Panc1 (cell line): ENCODE data around the gene NEAT1. TPM values are rescaled to one million over a fixed set of nuclear protein-coding genes. Genes with fewer than 3 reads are reported as not detected.
A peak's percentile ranks its signal among the peaks of the same experiment; 100 is the strongest.

Experiments used
- ATAC-seq: fragments of 200-7000 bp; cut with Tn5 transposase; 2 replicates; pipeline ENCODE4 v1.9.1; 2020; ENCODE audit warnings: mild to moderate bottlenecking, moderate library complexity
- BruUV-seq: library from RNA; stranded (reverse); fragments of 400-500 nt; replicated peaks from 2 replicates; lab custom pipeline; 2021; lab: Mats Ljungman, UMichigan
- CTCF ChIA-PET: fragments of 300-600 bp; sonication (Branson Sonifier 250); formaldehyde crosslinking; loops from one replicate; lab custom pipeline; 2022; ENCODE audit warnings: antibody characterized with exemption; lab: Charles Lee
- POLR2A ChIA-PET: fragments of 300-600 bp; sonication (Branson Sonifier 250); formaldehyde crosslinking; loops from one replicate; lab custom pipeline; 2022; ENCODE audit warnings: antibody characterized with exemption; lab: Charles Lee
- DNase-seq: peaks from one replicate; pipeline ENCODE4 v3.0.0-alpha.2; 2010; ENCODE audit warnings: low read depth, low spot score
- H3K27ac ChIP-seq: 2 replicates; pipeline ENCODE4 v1.5.1; 2011; ENCODE audit warnings: mild to moderate bottlenecking, low read length, inconsistent platforms
- H3K27me3 ChIP-seq: fragments of 200-500 bp; sonication (Bioruptor generic); 2 replicates; pipeline ENCODE4 v1.6.0; 2014; ENCODE audit warnings: low read length, inconsistent platforms; ENCODE audit not compliant: control insufficient read depth, insufficient read depth
- H3K36me3 ChIP-seq: fragments of 200-500 bp; sonication (Bioruptor generic); 2 replicates; pipeline ENCODE4 v1.5.1; 2014; ENCODE audit warnings: inconsistent platforms, mild to moderate bottlenecking, low read length, moderate library complexity; ENCODE audit not compliant: control insufficient read depth, insufficient read depth
- H3K4me1 ChIP-seq: 2 replicates; pipeline ENCODE4 v1.5.1; 2011; ENCODE audit warnings: inconsistent platforms, mild to moderate bottlenecking, low read length, moderate library complexity; ENCODE audit not compliant: control insufficient read depth, insufficient read depth
- H3K4me3 ChIP-seq, 2 experiments: 2 replicates each; pipeline ENCODE4 v1.5.1; 2011 to 2012; ENCODE audit warnings: low read depth in 2 of 2, low read length in 2 of 2, mild to moderate bottlenecking in 2 of 2, inconsistent platforms in 1 of 2, moderate library complexity in 1 of 2
- H3K9me3 ChIP-seq: fragments of 200-500 bp; sonication (Bioruptor generic); 2 replicates; pipeline ENCODE4 v1.5.1; 2014; ENCODE audit warnings: low read depth, mild to moderate bottlenecking, inconsistent platforms, low read length, moderate library complexity; ENCODE audit not compliant: control insufficient read depth, insufficient read depth
- POLR2AphosphoS5 ChIP-seq: IDR thresholded peaks from 2 replicates; pipeline ENCODE4 v1.6.1; 2012; ENCODE audit warnings: mild to moderate bottlenecking, low read depth, low read length, moderate library complexity
- SIN3A ChIP-seq: IDR thresholded peaks from 2 replicates; pipeline ENCODE4 v1.6.1; 2012; ENCODE audit warnings: low read depth, mild to moderate bottlenecking, low read length, moderate library complexity, borderline replicate concordance; ENCODE audit not compliant: insufficient read depth
- TCF7L2 ChIP-seq: IDR thresholded peaks from 2 replicates; pipeline ENCODE4 v1.6.1; 2011; ENCODE audit warnings: mild to moderate bottlenecking, low read depth, low read length, inconsistent platforms
- in situ Hi-C: cut with HindIII; loops from 2 replicates; pipeline ENCODE4 v1.10.0; 2016; ENCODE audit warnings: low sequenced_read_pairs, low pct_unique_long_range_greater_than_20kb
- intact Hi-C: fragments of 100-400 bp; cut with micrococcal nuclease; formaldehyde crosslinking; loops from one replicate; pipeline ENCODE4 v1.10.0; 2022; ENCODE audit not compliant: unreplicated experiment
- total RNA-seq: library from RNA; stranded (reverse); gene quantifications from one replicate; pipeline ENCODE4 v1.2.1, GENCODE V29; 2021; ENCODE audit not compliant: unreplicated experiment
- TF ChIP-seq, protein P1 (sequence below): fragments of 450-650 bp; IDR thresholded peaks from 2 replicates; pipeline ENCODE4 v1.5.1; 2017; ENCODE audit warnings: mild to moderate bottlenecking
- TF ChIP-seq, protein P2 (sequence below), 2 experiments: IDR thresholded peaks; 2 replicates each; pipeline ENCODE4 v1.6.1; 2011 to 2012; ENCODE audit warnings: low read depth in 2 of 2, control low read depth in 1 of 2, low read length in 1 of 2, mild to moderate bottlenecking in 1 of 2, moderate library complexity in 1 of 2; ENCODE audit not compliant: insufficient read depth in 1 of 2

Gene NEAT1
- total RNA-seq, 1 experiment from 2014 or later = 731 TPM

DNA sequence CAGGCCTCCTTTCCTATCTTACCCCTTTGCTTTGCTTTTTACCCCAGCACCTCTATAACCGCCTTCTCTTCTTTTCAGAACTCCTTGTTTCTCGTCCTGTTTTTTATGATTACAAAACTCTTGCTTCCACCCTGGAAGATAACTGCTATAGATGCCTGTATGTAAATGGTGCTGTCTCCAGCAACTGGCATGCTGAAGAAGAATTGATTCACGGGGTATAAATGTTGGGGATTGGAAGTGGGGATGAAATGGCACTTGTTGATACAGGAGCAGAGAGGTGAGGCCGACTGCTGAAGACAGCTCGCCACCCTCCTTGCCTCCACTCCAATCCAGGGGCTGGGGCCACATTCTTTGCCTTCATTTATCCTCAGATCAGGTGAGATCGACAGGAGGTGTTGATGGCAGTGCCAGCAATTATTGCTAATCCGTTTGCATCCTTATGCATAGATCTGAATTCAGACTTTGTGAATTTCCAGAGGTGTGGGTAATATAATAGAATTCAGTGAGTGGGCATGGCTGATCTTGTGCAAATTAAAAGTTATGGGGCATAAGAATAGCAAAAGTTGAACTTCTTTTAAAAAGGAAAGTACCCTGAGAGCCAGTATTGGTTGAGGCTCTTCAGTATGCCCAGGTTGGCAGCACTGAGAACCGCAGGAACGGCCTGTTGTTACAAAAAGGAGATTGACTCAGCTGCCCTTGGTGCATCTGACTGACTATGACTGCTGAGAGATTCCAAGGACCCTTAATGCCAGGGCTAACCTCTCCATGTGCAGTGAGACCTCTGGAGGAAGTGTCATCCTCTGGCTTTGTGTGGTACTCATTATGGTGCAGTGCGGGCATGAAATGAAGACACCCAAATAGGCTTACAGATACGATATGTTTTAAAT, 5.3 kb downstream of the NEAT1 start:
- peaks cover 25% of the 10 kb centered on the region for H3K36me3 ChIP-seq
- intact Hi-C loops = no loop called here
- H3K27me3 ChIP-seq = no peaks in the 10 kb centered on the region
- CTCF ChIA-PET = no interaction called here
- ATAC-seq (peak; percentile 16), DNase-seq (no peak)
- BruUV-seq = no TSS peak
- H3K4me3 ChIP-seq = peak overlapping the region; percentile 91 to 99
- no peak; the same call in 1 of the 2 replicates for TF ChIP-seq TCF7L2
- TF ChIP-seq, protein P1, sequence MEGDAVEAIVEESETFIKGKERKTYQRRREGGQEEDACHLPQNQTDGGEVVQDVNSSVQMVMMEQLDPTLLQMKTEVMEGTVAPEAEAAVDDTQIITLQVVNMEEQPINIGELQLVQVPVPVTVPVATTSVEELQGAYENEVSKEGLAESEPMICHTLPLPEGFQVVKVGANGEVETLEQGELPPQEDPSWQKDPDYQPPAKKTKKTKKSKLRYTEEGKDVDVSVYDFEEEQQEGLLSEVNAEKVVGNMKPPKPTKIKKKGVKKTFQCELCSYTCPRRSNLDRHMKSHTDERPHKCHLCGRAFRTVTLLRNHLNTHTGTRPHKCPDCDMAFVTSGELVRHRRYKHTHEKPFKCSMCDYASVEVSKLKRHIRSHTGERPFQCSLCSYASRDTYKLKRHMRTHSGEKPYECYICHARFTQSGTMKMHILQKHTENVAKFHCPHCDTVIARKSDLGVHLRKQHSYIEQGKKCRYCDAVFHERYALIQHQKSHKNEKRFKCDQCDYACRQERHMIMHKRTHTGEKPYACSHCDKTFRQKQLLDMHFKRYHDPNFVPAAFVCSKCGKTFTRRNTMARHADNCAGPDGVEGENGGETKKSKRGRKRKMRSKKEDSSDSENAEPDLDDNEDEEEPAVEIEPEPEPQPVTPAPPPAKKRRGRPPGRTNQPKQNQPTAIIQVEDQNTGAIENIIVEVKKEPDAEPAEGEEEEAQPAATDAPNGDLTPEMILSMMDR = no peak
- TF ChIP-seq, protein P2, sequence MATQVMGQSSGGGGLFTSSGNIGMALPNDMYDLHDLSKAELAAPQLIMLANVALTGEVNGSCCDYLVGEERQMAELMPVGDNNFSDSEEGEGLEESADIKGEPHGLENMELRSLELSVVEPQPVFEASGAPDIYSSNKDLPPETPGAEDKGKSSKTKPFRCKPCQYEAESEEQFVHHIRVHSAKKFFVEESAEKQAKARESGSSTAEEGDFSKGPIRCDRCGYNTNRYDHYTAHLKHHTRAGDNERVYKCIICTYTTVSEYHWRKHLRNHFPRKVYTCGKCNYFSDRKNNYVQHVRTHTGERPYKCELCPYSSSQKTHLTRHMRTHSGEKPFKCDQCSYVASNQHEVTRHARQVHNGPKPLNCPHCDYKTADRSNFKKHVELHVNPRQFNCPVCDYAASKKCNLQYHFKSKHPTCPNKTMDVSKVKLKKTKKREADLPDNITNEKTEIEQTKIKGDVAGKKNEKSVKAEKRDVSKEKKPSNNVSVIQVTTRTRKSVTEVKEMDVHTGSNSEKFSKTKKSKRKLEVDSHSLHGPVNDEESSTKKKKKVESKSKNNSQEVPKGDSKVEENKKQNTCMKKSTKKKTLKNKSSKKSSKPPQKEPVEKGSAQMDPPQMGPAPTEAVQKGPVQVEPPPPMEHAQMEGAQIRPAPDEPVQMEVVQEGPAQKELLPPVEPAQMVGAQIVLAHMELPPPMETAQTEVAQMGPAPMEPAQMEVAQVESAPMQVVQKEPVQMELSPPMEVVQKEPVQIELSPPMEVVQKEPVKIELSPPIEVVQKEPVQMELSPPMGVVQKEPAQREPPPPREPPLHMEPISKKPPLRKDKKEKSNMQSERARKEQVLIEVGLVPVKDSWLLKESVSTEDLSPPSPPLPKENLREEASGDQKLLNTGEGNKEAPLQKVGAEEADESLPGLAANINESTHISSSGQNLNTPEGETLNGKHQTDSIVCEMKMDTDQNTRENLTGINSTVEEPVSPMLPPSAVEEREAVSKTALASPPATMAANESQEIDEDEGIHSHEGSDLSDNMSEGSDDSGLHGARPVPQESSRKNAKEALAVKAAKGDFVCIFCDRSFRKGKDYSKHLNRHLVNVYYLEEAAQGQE (IDR thresholded peaks at IDR 0.05; ENCODE audit: insufficient read depth in 1 of 2, low read depth in 2 of 2, low read length in 1 of 2) = no peak
- TF ChIP-seq SIN3A = peak; percentile 47; the same call in 1 of the 2 replicates
- peak; percentile 59 for TF ChIP-seq POLR2AphosphoS5
- peaks cover 56% of the 10 kb centered on the region for H3K4me1 ChIP-seq
- POLR2A ChIA-PET = interaction anchor here (0.6 to 1.0 kb wide), 3 partner anchors 12 to 89 kb away, joined by 3 to 12 read pairs (median 4); no protein-coding TSS in a partner anchor
- H3K9me3 ChIP-seq = no peaks in the 10 kb centered on the region
- in situ Hi-C loops = no loop called here
- H3K27ac ChIP-seq = peak overlapping the region; percentile 100

DNA sequence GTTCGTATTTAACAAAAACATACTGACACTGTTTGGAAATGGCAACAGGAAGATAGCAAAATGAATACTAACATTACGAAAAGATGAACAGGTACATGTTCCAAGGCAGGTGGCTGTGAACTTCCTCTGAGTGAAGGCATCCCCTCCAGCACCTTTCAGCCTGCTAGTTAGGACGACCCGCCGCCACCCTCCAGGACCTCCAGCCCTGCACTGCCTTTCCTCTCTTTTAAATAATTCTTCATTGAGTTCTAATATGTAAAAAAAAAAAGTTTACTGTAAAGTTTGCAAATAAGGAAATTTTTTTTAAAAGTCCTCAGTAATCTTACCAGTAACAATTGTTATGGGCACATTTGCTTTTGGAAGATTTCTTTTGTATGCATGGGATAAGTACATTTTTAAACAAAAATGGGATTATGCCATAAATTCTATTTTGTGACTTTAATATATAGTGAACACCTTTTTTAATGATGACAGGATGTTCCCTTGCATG, 6.0 kb downstream of the NEAT1 start:
- intact Hi-C loops = no loop called here
- Histone ChIP-seq H3K4me3 (peak overlapping the region; percentile 91 to 99), H3K27me3 (no peaks in the 10 kb centered on the region), H3K9me3 (no peaks in the 10 kb centered on the region), H3K27ac (peak overlapping the region; percentile 100), H3K36me3 (peaks cover 24% of the 10 kb centered on the region), H3K4me1 (peaks cover 63% of the 10 kb centered on the region)
- ATAC-seq (no peak), DNase-seq (no peak)
- peak; percentile 47; the same call in 1 of the 2 replicates for TF ChIP-seq POLR2AphosphoS5
- 0 out of 2 replicates have a peak, but pooled peaks have one; percentile 46 for TF ChIP-seq SIN3A
- TF ChIP-seq, protein P2 (IDR thresholded peaks at IDR 0.05; ENCODE audit: insufficient read depth in 1 of 2, low read depth in 2 of 2, low read length in 1 of 2) = no peak
- peak; percentile 33; the same call in 1 of the 2 replicates for TF ChIP-seq TCF7L2
- ChIA-PET POLR2A (interaction anchor here (0.6 to 0.7 kb wide), 2 partner anchors 10 to 49 kb away, joined by 3 to 11 read pairs; no protein-coding TSS in a partner anchor), CTCF (no interaction called here)
- BruUV-seq = no TSS peak
- in situ Hi-C loops = no loop called here
